ENCODE data around the gene CRYBG1. TPM values are rescaled to one million over a fixed set of nuclear protein-coding genes. Genes with fewer than 3 reads are reported as not detected.
"Not testable (repeated sequence)": the region's sequence is repeated elsewhere in the genome, so short reads cannot be mapped to it uniquely, and the experiment has no call there.

Gene CRYBG1
- total and polyA plus RNA-seq, 2 donors (not counting 3 experiments of a cell fraction or from before 2014, with no cell fraction given), result 4.1 to 30.1 TPM

GRCh38 chr6:106558364-106558763 is 197.8 kb downstream of the CRYBG1 start:
- Histone ChIP-seq H3K4me1 (ENCODE audit: control insufficient read depth, extremely low read depth, insufficient read depth, low read length) (no peaks in the 10 kb centered on the region), H3K4me2 (ENCODE audit: insufficient read depth, low read length) (no peak overlapping the region), H3K9me1 (replicated peaks; ENCODE audit: control insufficient read depth, extremely low read depth, insufficient read depth, low read length) (no peaks in the 10 kb centered on the region), H3K27ac (ENCODE audit: insufficient read depth, low read depth, low read length) (no peak overlapping the region), H3K9ac (replicated peaks; ENCODE audit: extremely low read depth, insufficient read depth, low read length) (no peak overlapping the region), H3K4me3 (replicated peaks in 1 of 3; ENCODE audit: insufficient read depth in 1 of 3, low read depth in 1 of 3, low read length in 3 of 3) (no peak overlapping the region), H3K27me3 (ENCODE audit: control insufficient read depth in 2 of 2, insufficient read depth in 2 of 2, low read length in 2 of 2) (no peaks in the 10 kb centered on the region), H2AFZ (ENCODE audit: low read depth, low read length) (no peak overlapping the region), H3K9me3 (replicated peaks; ENCODE audit: control insufficient read depth, insufficient read depth, low read length) (no peaks in the 10 kb centered on the region), H3K79me2 (ENCODE audit: control insufficient read depth, insufficient read depth, low read length) (no peaks in the 10 kb centered on the region), H3K36me3 (ENCODE audit: control insufficient read depth in 2 of 2, extremely low read depth in 1 of 2, insufficient read depth in 2 of 2, low read length in 2 of 2) (peaks cover 0 to 1% of the 10 kb centered on the region in 2 experiments), H4K20me1 (replicated peaks; ENCODE audit: control insufficient read depth, extremely low read depth, insufficient read depth, low read length) (no peaks in the 10 kb centered on the region)
- dilution Hi-C loops (cut with MboI; ENCODE audit: extremely low pct_ligation_motif_present, low sequenced_read_pairs) (loop anchor here (25.0 kb wide), 1 partner anchor 121 kb away; no protein-coding TSS in a partner anchor), intact Hi-C loops (cut with micrococcal nuclease) (no loop called here)
- no TSS peak for BruUV-seq (replicated peaks)
- POLR2A ChIA-PET, result no interaction called here
- FAIRE-seq, result no peak
- TF ChIP-seq FOS (IDR thresholded peaks at IDR 0.05; ENCODE audit: borderline replicate concordance, insufficient read depth, low read length) (no peak), POLR2AphosphoS5 (IDR thresholded peaks at IDR 0.05; ENCODE audit: insufficient read depth, low read depth, low read length) (no peak), EZH2 (IDR thresholded peaks at IDR 0.05; ENCODE audit: borderline replicate concordance, low read depth, low read length, severe bottlenecking) (no peak), GATA2 (IDR thresholded peaks at IDR 0.05; ENCODE audit: insufficient read depth, insufficient read length, low read depth, low read length) (no peak), MYC (IDR thresholded peaks at IDR 0.05; ENCODE audit: low read depth, low read length) (no peak), JUN (IDR thresholded peaks at IDR 0.05; ENCODE audit: borderline replicate concordance, insufficient read depth, insufficient read length, low read depth) (no peak), POLR2A (IDR thresholded peaks at IDR 0.05; ENCODE audit: low read depth, low read length) (no peak), CTCF (IDR thresholded peaks at IDR 0.05; ENCODE audit: extremely low read depth in 1 of 2, insufficient read depth in 1 of 2, low read depth in 1 of 2, low read length in 2 of 2) (no peak)
- TF ChIP-seq, protein P1, sequence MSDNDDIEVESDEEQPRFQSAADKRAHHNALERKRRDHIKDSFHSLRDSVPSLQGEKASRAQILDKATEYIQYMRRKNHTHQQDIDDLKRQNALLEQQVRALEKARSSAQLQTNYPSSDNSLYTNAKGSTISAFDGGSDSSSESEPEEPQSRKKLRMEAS (IDR thresholded peaks at IDR 0.05; ENCODE audit: insufficient read depth, insufficient read length), result no peak
- DNase-seq (ENCODE audit: low read depth, low spot score), result no peak
- CTCF ChIA-PET, result interaction anchor here (1.0 to 23.4 kb wide), 6 partner anchors 12 to 421 kb away, joined by 3 to 397 read pairs (median 4); no protein-coding TSS in a partner anchor

- H3K36me3 ChIP-seq (ENCODE audit: control insufficient read depth in 2 of 2, extremely low read depth in 1 of 2, insufficient read depth in 2 of 2, low read length in 2 of 2); H3K4me2 ChIP-seq (ENCODE audit: insufficient read depth, low read length); DNase-seq (ENCODE audit: low read depth, low spot score); H3K27ac ChIP-seq (ENCODE audit: insufficient read depth, low read depth, low read length); H3K79me2 ChIP-seq (ENCODE audit: control insufficient read depth, insufficient read depth, low read length); BruUV-seq (replicated peaks); H3K27me3 ChIP-seq (ENCODE audit: control insufficient read depth in 2 of 2, insufficient read depth in 2 of 2, low read length in 2 of 2); POLR2A ChIA-PET; H3K9ac ChIP-seq (replicated peaks; ENCODE audit: extremely low read depth, insufficient read depth, low read length); H4K20me1 ChIP-seq (replicated peaks; ENCODE audit: control insufficient read depth, extremely low read depth, insufficient read depth, low read length); H2AFZ ChIP-seq (ENCODE audit: low read depth, low read length); H3K4me1 ChIP-seq (ENCODE audit: control insufficient read depth, extremely low read depth, insufficient read depth, low read length); intact Hi-C loops (cut with micrococcal nuclease); FAIRE-seq; H3K4me3 ChIP-seq (replicated peaks in 1 of 3; ENCODE audit: insufficient read depth in 1 of 3, low read depth in 1 of 3, low read length in 3 of 3); H3K9me3 ChIP-seq (replicated peaks; ENCODE audit: control insufficient read depth, insufficient read depth, low read length); H3K9me1 ChIP-seq (replicated peaks; ENCODE audit: control insufficient read depth, extremely low read depth, insufficient read depth, low read length): not testable (repeated sequence)
- dilution Hi-C loops (cut with MboI; ENCODE audit: extremely low pct_ligation_motif_present, low sequenced_read_pairs), result loop anchor here (25.0 kb wide), 1 partner anchor 122 kb away; no protein-coding TSS in a partner anchor
- CTCF ChIA-PET, result interaction anchor here (0.7 to 23.4 kb wide), 8 partner anchors 13 to 420 kb away, joined by 3 to 397 read pairs (median 3); no protein-coding TSS in a partner anchor
These were observed 199.1 kb downstream of the CRYBG1 start for GRCh38 chr6:106559659-106560058.
